Frontal cortex (tissue), 4 donors: ENCODE measurements around the gene CCDC158. TPM values are rescaled to one million over a fixed set of nuclear protein-coding genes. Genes with fewer than 3 reads are reported as not detected.

ENCODE experiments used
- DNase-seq, 2 donors: peaks; one replicate each; pipeline ENCODE4 v3.0.0; 2012; ENCODE audit warnings: low spot score in 2 of 2
- FAIRE-seq: peaks from 2 replicates; lab custom pipeline; 2012; peaks lifted over from hg19 to GRCh38; lab: Jason Lieb, UNC
- small RNA-seq: library from RNA; depleted of rRNA; stranded (forward); fragments of <200 nt; gene quantifications from one replicate; pipeline ENCODE3, GENCODE V24; 2014
- total RNA-seq: library from RNA; depleted of rRNA; stranded (reverse); fragments of >200 nt; gene quantifications from one replicate; pipeline ENCODE4 v1.2.3, GENCODE V29; 2014
- donor health status: control.
- donor health status: control.
- donor health status: control.

CCDC158 gene
- total RNA-seq, 1 donor from 2014 or later: 6.1 TPM

- no peak for FAIRE-seq
Observed at GRCh38 chr4:76266627-76267026, 154.3 kb downstream of the CCDC158 start.

GRCh38 chr4:76265631-76266218 lies 155.2 kb downstream of the CCDC158 start:
- DNase-seq (no peak), FAIRE-seq (no peak)

More at GRCh38 chr4:76266627-76267026, 154.3 kb downstream of the CCDC158 start:
- no peak for DNase-seq

Small RNA genes within 50 kb of the gene (small RNA-seq; reads per million reads assigned to genes)
- gene RF00278 (not detected), gene RNU6-1000P (not detected)

Other genes starting within 250 kb of the CCDC158 start
- 263 TPM for gene SCARB2, start 207.3 kb downstream of the CCDC158 start, total RNA-seq
- gene FAM47E, start 169.4 kb downstream of the CCDC158 start, total RNA-seq: 4.1 TPM
- gene STBD1, start 114.4 kb downstream of the CCDC158 start, total RNA-seq: 0.41 TPM
- 9.8 TPM for gene SHROOM3, start 14.1 kb upstream of the CCDC158 start, total RNA-seq